T-helper 2 cell treated with Interferon-gamma antibody and Interleukin-4, amounts not matched to agents 100 ng/mL and 5 ng/mL, for 36 hours (primary cell): ENCODE data around the gene SYNC. TPM values are rescaled to one million over a fixed set of nuclear protein-coding genes. Genes with fewer than 3 reads are reported as not detected.
"Not testable (repeated sequence)": the region's sequence is repeated elsewhere in the genome, so short reads cannot be mapped to it uniquely, and the experiment has no call there.

Source experiments
- intact Hi-C: fragments of 100-400 bp; cut with micrococcal nuclease; formaldehyde crosslinking; loops from one replicate; pipeline ENCODE4 v1.15.1; 2023
- total RNA-seq: library from RNA; stranded (reverse); gene quantifications from 2 replicates; pipeline ENCODE4 v1.2.3, GENCODE V29; 2022

SYNC gene
- total RNA-seq, 1 donor from 2014 or later = not detected

DNA sequence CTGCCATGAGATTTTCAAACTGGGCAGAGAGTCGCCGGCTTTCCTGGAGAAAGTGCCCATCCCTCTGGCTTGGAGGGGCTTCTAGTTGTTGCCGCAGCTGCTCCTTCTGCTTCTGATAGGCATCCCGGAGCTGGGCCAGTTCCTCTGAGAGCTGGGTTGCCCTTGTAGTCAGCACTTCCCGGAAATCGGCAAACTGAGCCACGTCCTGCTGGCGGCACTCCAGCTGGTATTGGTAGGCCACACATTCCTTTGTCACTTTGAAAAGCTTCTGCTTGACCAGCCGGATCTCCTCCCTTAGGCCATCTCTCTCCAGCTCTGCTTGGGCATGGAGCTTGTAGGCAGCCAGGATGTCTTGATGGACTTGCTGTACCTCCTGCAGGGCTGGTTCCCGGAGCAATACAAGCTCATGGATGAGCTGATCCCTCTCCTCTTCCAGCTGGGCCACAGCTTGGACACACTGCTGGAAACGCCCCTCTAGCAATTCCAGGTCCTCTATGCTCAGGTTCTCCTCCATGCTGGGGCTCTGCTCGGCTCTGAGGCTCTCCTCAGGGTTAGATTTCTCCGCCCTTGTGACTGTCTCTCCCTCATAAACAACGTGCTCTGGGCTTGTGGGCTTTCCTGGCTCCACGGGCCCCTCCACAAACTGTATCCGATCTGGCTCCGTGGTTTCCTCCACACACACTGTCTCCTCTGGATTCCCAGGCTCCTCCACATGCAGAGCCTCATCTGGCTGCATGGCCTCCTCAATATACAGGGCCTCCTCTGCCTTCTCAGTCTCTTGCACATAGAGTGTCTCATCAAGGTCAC, 7.3 kb downstream of the SYNC start:
- intact Hi-C loops = no loop called here

DNA sequence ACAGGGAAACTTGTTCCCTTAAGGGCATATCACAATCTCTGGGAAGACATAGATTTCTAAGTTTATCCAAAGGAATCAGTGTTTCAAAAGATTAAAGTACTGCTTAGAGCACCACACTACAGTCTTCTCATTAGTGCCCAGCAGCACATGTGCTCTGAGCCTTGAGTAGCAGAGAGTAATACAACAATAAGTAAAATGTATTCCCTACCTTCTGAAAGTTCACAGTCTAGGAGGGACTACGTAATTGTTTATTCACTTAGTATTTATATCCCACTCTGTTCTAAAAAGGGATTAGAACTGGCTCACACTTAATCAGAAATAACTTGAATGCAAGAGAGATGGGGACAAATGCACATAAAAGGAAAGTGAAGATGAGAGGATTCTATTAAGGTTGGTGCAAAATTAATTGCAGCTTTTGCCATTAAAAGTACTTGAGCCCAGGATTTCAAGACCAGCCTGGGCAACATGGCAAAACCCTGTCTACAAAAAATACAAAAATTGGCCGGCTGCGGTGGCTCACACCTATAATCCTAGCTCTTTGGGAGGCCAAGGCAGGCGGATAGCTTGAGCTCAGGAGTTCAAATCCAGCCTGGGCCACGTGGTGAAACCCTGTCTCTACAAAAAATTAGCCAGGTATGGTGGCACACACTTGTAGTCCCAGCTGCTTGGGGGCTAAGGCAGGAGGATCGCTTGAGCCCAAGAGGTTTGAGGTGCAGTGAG, 9.0 kb downstream of the SYNC start:
- intact Hi-C loops = no loop called here

DNA sequence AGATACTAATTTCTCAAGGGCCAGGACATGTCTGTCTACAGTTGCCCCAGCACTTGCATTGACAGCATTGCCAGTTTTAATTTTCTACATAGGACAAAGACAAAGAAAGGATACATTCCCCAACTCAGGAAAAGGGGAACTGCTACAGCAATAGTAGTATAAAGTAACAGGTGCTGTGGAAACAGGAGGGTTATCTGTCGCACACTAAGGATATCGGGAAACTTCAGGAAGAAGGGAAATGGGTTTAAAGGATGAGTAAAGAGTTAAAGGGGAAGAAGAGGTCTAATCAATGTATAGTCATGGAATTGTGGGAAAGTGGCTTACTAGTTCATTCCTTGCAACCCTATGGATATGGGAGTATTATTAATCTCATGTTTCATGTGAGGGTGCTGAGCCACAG, 16.2 kb downstream of the SYNC start:
- intact Hi-C loops = no loop called here

DNA sequence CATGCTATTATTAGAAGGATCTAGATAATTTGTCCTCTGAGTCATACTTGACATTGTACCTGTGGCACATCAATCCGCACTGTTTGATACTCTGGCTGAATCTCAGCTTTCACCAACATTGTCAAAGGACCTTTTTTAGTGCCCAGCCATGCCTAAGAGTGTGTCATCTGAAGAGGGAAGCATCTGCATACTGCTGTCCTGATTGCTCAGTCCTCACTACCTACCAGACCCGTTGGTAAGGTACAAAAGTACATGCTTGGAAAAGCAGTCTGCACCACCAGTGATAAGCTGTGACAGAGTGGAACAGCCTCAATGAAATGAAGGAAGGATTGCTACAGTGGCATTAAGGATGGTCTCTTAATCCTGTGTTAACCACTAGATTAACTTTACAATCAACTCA, 17.1 kb downstream of the SYNC start:
- intact Hi-C loops = no loop called here

- intact Hi-C loops = no loop called here
Measured at GRCh38 chr1:32684167-32684811, 18.3 kb downstream of the SYNC start.

GRCh38 chr1:32683397-32683796, 19.2 kb downstream of the SYNC start:
- intact Hi-C loops = no loop called here

DNA sequence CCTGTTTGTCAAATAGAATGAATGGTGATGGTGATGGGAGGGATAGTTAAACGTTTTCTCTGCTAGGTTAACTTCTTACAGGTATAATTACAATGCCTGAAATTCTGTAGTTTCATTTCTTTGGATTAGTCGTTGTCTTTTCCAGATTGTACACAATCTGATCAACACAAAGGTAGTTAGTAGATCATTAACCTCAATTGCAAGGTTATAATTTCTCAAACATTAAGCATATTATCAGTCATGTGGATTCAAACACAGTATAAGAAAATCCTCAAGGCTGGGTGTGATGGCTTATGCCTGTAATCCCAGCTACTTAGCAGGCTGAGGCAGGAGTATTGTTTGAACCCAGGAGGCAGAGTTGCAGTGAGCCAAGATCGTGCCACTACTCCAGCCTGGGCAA, 20.6 kb downstream of the SYNC start:
- intact Hi-C loops = no loop called here

GRCh38 chr1:32681509-32681908, 21.1 kb downstream of the SYNC start:
- intact Hi-C loops = no loop called here

- intact Hi-C loops = no loop called here
Measured at GRCh38 chr1:32680642-32681041, 21.9 kb downstream of the SYNC start.

DNA sequence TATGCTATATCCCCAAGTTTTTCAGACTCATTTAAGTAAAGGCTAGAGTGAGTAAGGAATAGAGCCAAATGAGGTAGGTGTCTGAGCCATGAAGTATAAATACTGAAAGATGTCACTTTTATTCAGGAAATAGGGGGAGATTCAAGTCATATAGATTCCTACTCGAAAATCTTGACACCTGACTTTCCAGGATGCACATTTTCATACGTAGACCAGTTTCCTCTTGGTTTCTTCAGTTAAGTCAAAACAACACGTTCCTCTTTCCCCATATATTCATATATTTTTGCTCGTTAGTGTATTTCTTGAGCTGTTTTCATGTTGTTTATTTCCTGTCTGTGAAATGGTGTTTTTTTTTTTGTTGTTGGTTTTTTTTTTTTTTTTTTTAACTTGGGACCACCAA, 22.6 kb downstream of the SYNC start:
- intact Hi-C loops = not testable (repeated sequence)

GRCh38 chr1:32676945-32677344, 25.6 kb downstream of the SYNC start:
- intact Hi-C loops = no loop called here

- intact Hi-C loops = not testable (repeated sequence)
Measured at GRCh38 chr1:32668716-32669115, 33.9 kb downstream of the SYNC start.

GRCh38 chr1:32666901-32667566, 35.5 kb downstream of the SYNC start:
- intact Hi-C loops = no loop called here

- intact Hi-C loops = no loop called here
Measured at GRCh38 chr1:32665915-32666314, 36.7 kb downstream of the SYNC start.

GRCh38 chr1:32659581-32659980, 43.0 kb downstream of the SYNC start:
- intact Hi-C loops = loop anchor here (10.0 kb wide), 1 partner anchor 325 kb away; no protein-coding TSS in a partner anchor

- intact Hi-C loops = loop anchor here (5.0 to 10.0 kb wide), 2 partner anchors 260 to 332 kb away; partner anchors contain the start of gene BSDC1
Measured at GRCh38 chr1:32652244-32652962, 50.2 kb downstream of the SYNC start.

GRCh38 chr1:32651461-32652073, 51.0 kb downstream of the SYNC start:
- intact Hi-C loops = loop anchor here (1.0 to 10.0 kb wide), 8 partner anchors 24 to 545 kb away; partner anchors contain the start of genes BSDC1 and TXLNA

DNA sequence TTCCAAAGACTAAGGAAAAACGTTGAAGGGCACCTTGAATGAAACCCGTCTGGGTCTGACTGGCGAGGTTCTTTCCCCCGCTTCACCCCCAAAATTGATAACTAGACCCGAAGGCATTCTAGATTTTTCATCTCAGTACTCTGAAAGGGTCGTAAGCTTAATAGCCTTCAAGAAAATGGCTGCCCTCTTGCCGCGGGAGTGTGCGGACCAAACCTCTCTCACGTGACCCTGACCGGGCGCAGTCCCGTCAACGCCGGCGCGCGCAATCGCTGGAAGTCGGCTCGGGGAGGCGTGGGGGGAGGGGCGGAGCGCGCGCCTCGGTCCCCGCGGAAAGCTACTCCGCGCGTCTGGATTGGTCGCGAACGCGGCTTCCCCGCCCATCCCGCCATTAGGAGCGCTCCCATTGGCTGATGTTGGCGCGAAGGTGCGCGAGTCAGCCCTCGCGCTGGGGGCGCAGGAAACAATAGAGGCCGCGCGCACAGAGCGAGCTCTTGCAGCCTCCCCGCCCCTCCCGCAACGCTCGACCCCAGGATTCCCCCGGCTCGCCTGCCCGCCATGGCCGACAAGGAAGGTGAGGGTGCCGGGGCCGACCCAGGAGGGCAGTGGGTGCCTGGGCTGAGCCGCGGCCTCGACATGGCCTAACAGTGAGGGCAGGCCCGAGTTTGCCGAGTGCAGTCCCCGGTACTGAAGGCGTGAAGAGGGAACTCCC, 51.7 kb downstream of the SYNC start, which contains the start of gene RBBP4:
Gene RBBP4 (plus strand): TSS at position 457 of the 709 bp plus-strand sequence. CDS start 99 bp downstream, at position 556.
- intact Hi-C loops = loop anchor here (1.0 to 10.0 kb wide), 10 partner anchors 24 to 544 kb away; partner anchors contain the start of genes BSDC1, S100PBP, TXLNA and YARS1

- intact Hi-C loops = loop anchor here (1.0 to 10.0 kb wide), 9 partner anchors 129 to 543 kb away; partner anchors contain the start of genes BSDC1, S100PBP, TXLNA and YARS1
Measured at GRCh38 chr1:32650248-32650751, 52.3 kb downstream of the SYNC start, which contains the start of gene ZBTB8OS. Gene ZBTB8OS, minus strand, starts transcription at chr1:32650550. Its CDS starts 21 bp downstream, at chr1:32650529.
